SK-N-SH (cell line): ENCODE data around the gene TTYH3. TPM values are rescaled to one million over a fixed set of nuclear protein-coding genes. Genes with fewer than 3 reads are reported as not detected.

Experiments
- EP300 ChIP-seq, 2 experiments: IDR thresholded peaks; 2 replicates each; pipeline versions ENCODE4 v1.4.0 to v1.6.1; 2012; ENCODE audit warnings: borderline replicate concordance in 1 of 2, low read depth in 1 of 2, low read length in 1 of 2
- EZH2phosphoT487 ChIP-seq: fragments of 200-600 bp; sonication (generic); IDR thresholded peaks from 2 replicates; pipeline ENCODE4 v1.6.1; 2017; ENCODE audit warnings: low read depth, mixed run types, mild to moderate bottlenecking, antibody characterized with exemption, moderate library complexity, borderline replicate concordance
- FOXJ3 ChIP-seq: sonication (generic); formaldehyde crosslinking; IDR thresholded peaks from 2 replicates; pipeline ENCODE4 v1.5.1; 2020; ENCODE audit warnings: mild to moderate bottlenecking, missing genetic modification reagents
- GABPA ChIP-seq: IDR thresholded peaks from 2 replicates; pipeline ENCODE4 v1.4.0; 2012; ENCODE audit warnings: low read depth, mild to moderate bottlenecking
- MEF2A ChIP-seq: IDR thresholded peaks from 2 replicates; pipeline ENCODE4 v1.4.0; 2012; ENCODE audit warnings: low read depth, borderline replicate concordance
- MXI1 ChIP-seq: IDR thresholded peaks from 2 replicates; pipeline ENCODE4 v1.6.1; 2012; ENCODE audit warnings: mild to moderate bottlenecking, low read depth, low read length, improper control_type of control experiment
- NRF1 ChIP-seq: IDR thresholded peaks from 2 replicates; pipeline ENCODE4 v1.6.1; 2012; ENCODE audit warnings: low read depth, mild to moderate bottlenecking, low read length
- RAD21 ChIP-seq: IDR thresholded peaks from 2 replicates; pipeline ENCODE4 v1.6.1; 2012; ENCODE audit warnings: mild to moderate bottlenecking, low read length
- RCOR1 ChIP-seq: fragments of 150-350 bp; IDR thresholded peaks from 2 replicates; pipeline ENCODE4 v1.6.1; 2017; ENCODE audit warnings: antibody characterized with exemption, low read length
- RFX5 ChIP-seq: IDR thresholded peaks from 2 replicates; pipeline ENCODE4 v1.6.1; 2012; ENCODE audit warnings: mild to moderate bottlenecking, improper control_type of control experiment, low read length
- RXRA ChIP-seq: IDR thresholded peaks from 2 replicates; pipeline ENCODE4 v1.4.0; 2012; ENCODE audit warnings: low read depth, mild to moderate bottlenecking, borderline replicate concordance
- SIN3A ChIP-seq: IDR thresholded peaks from 2 replicates; pipeline ENCODE4 v1.6.1; 2012; ENCODE audit warnings: low read depth, mild to moderate bottlenecking, low read length, moderate library complexity, borderline replicate concordance
- TAF1 ChIP-seq: IDR thresholded peaks from 2 replicates; pipeline ENCODE4 v1.6.1; 2012; ENCODE audit warnings: low read depth, mild to moderate bottlenecking, low read length, moderate library complexity, borderline replicate concordance
- TCF12 ChIP-seq: IDR thresholded peaks from 2 replicates; pipeline ENCODE4 v1.4.0; 2012
- TEAD4 ChIP-seq: IDR thresholded peaks from 2 replicates; pipeline ENCODE4 v1.4.0; 2012; ENCODE audit warnings: mild to moderate bottlenecking, borderline replicate concordance; ENCODE audit not compliant: insufficient read depth
- YY1 ChIP-seq: IDR thresholded peaks from 2 replicates; pipeline ENCODE4 v1.4.0; 2012; ENCODE audit warnings: low read depth, mild to moderate bottlenecking
- polyA plus RNA-seq, 3 experiments: library from polyadenylated mRNA; depleted of rRNA; stranded (reverse); fragments of >200 nt; gene quantifications; 2 replicates each; pipeline ENCODE4 v1.2.3, GENCODE V29; 2012
- TF ChIP-seq, protein P1 (sequence below): IDR thresholded peaks from 2 replicates; pipeline ENCODE4; 2012
- TF ChIP-seq, protein P2 (sequence below): fragments of 150-350 bp; IDR thresholded peaks from 2 replicates; pipeline ENCODE4 v1.6.1; 2016; ENCODE audit warnings: mild to moderate bottlenecking, low read depth, low read length
- TF ChIP-seq, protein P3 (sequence below): IDR thresholded peaks from 2 replicates; pipeline ENCODE4 v1.4.0; 2012; ENCODE audit warnings: low read depth, borderline replicate concordance
- TF ChIP-seq, protein P4 (sequence below): IDR thresholded peaks from 2 replicates; pipeline ENCODE4 v1.4.0; 2012; ENCODE audit warnings: low read depth
- TF ChIP-seq, protein P5 (sequence below): fragments of 200-600 bp; sonication (generic); IDR thresholded peaks from 2 replicates; pipeline ENCODE4 v1.6.1; 2017; ENCODE audit warnings: antibody characterized with exemption, mild to moderate bottlenecking, moderate library complexity

Gene TTYH3
- polyA plus RNA-seq, 1 of the 3 experiments (the other 2 are of a cell fraction) = 105 TPM

DNA sequence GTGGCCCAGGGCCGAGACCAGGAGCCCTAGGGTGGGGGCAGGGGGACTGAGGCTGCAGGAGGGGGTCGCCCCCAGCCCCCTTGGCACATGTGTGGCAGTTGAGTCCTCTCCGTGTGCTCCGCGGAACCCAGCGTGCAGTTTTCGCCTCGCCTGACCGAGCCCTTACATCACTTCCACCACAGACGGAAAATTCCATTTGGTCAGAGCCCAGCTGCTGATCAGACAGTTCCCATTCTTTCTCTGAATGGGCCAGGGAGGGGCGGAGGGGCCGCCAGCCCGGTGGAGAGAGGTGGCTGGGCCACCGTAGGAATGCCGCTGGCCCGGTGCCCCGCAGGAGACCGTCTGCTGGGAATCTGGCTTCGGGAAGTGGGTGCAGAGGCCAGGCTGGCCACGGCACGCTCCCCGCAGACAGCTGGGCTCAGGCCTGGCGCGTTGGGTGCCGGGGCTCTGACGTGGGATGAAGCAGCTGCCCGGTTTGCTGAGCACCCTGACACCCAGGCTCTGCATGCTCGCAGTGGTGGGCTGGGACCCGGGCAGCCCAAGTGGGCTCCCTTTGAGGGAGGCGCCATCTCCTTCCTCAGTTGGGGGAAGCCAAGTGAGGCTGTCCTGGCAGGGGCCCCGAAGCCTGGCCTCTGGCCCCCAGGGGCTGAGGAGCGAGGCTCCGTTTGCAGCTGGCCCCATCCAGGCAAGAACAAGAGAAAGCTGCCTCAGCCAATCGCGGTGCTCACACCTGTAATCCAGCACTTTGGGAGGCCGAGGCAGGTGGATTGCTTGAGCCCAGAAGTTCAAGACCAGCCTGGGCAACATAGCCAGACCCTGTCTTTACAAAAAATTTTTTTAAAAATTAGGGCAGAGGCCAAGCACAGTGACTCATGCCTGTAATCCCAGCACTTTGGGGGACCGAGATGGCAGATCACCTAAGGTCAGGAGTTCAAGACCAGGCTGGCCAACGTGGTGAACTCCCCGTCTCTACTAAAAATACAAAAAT, 9.9 kb downstream of the TTYH3 start (continued):
- TF ChIP-seq, protein P1, sequence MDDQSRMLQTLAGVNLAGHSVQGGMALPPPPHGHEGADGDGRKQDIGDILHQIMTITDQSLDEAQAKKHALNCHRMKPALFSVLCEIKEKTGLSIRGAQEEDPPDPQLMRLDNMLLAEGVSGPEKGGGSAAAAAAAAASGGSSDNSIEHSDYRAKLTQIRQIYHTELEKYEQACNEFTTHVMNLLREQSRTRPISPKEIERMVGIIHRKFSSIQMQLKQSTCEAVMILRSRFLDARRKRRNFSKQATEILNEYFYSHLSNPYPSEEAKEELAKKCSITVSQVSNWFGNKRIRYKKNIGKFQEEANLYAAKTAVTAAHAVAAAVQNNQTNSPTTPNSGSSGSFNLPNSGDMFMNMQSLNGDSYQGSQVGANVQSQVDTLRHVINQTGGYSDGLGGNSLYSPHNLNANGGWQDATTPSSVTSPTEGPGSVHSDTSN = peak; percentile 77
- no peak for TF ChIP-seq RFX5
- no peak; the same call in 1 of the 2 replicates for TF ChIP-seq RXRA
- peak; percentile 93; the same call in 1 of the 2 replicates for TF ChIP-seq TEAD4
- TF ChIP-seq MXI1 = no peak
- TF ChIP-seq TCF12 = peak; percentile 90
- peak; percentile 40 to 82; a peak in 2 of 4 replicates for TF ChIP-seq EP300 (IDR thresholded peaks at IDR 0.05; ENCODE audit: borderline replicate concordance in 1 of 2, low read depth in 1 of 2, low read length in 1 of 2)
- TF ChIP-seq SIN3A = peak; percentile 92; the same call in 1 of the 2 replicates
- TF ChIP-seq TAF1 = peak; percentile 27
- TF ChIP-seq MEF2A = no peak
- TF ChIP-seq RAD21 = no peak
- TF ChIP-seq NRF1 = no peak
- TF ChIP-seq YY1 = no peak
- TF ChIP-seq EZH2phosphoT487 = no peak
- no peak for TF ChIP-seq FOXJ3 (CRISPR knock-in tag)
- TF ChIP-seq RCOR1 = peak; percentile 77
- TF ChIP-seq, protein P2, sequence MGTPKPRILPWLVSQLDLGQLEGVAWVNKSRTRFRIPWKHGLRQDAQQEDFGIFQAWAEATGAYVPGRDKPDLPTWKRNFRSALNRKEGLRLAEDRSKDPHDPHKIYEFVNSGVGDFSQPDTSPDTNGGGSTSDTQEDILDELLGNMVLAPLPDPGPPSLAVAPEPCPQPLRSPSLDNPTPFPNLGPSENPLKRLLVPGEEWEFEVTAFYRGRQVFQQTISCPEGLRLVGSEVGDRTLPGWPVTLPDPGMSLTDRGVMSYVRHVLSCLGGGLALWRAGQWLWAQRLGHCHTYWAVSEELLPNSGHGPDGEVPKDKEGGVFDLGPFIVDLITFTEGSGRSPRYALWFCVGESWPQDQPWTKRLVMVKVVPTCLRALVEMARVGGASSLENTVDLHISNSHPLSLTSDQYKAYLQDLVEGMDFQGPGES = no peak
- TF ChIP-seq, protein P3, sequence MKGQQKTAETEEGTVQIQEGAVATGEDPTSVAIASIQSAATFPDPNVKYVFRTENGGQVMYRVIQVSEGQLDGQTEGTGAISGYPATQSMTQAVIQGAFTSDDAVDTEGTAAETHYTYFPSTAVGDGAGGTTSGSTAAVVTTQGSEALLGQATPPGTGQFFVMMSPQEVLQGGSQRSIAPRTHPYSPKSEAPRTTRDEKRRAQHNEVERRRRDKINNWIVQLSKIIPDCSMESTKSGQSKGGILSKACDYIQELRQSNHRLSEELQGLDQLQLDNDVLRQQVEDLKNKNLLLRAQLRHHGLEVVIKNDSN = no peak
- peak; percentile 53; the same call in 1 of the 2 replicates for TF ChIP-seq GABPA
- TF ChIP-seq, protein P4, sequence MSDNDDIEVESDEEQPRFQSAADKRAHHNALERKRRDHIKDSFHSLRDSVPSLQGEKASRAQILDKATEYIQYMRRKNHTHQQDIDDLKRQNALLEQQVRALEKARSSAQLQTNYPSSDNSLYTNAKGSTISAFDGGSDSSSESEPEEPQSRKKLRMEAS = peak; percentile 93
- TF ChIP-seq, protein P5, sequence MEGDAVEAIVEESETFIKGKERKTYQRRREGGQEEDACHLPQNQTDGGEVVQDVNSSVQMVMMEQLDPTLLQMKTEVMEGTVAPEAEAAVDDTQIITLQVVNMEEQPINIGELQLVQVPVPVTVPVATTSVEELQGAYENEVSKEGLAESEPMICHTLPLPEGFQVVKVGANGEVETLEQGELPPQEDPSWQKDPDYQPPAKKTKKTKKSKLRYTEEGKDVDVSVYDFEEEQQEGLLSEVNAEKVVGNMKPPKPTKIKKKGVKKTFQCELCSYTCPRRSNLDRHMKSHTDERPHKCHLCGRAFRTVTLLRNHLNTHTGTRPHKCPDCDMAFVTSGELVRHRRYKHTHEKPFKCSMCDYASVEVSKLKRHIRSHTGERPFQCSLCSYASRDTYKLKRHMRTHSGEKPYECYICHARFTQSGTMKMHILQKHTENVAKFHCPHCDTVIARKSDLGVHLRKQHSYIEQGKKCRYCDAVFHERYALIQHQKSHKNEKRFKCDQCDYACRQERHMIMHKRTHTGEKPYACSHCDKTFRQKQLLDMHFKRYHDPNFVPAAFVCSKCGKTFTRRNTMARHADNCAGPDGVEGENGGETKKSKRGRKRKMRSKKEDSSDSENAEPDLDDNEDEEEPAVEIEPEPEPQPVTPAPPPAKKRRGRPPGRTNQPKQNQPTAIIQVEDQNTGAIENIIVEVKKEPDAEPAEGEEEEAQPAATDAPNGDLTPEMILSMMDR = no peak
